Stomach (tissue), 9 donors: ENCODE results near the gene CCSER1. TPM values are rescaled to one million over a fixed set of nuclear protein-coding genes. Genes with fewer than 3 reads are reported as not detected.

Experiments used
- DNase-seq, 2 donors: peaks; one replicate each; pipeline versions ENCODE4 v3.0.0 to v3.0.0-alpha.2; 2013 to 2019
- H3K27ac ChIP-seq, 5 donors: fragments of 200-600 bp in 4 of 5; sonication (generic) in 4 of 5; one replicate each; pipeline ENCODE4 v1.5.1; 2013 to 2019; ENCODE audit warnings: mild to moderate bottlenecking in 1 of 5, moderate library complexity in 1 of 5
- H3K27me3 ChIP-seq, 3 donors: fragments of 200-600 bp; sonication (generic); one replicate each; pipeline ENCODE4 v1.5.1; 2017 to 2019; ENCODE audit warnings: mixed run types in 1 of 3
- H3K36me3 ChIP-seq, 4 donors: fragments of 200-600 bp; sonication (generic); 1 replicate in 3 of 4; 2 replicates in 1 of 4; pipeline ENCODE4 v1.5.1; 2016 to 2019
- H3K4me1 ChIP-seq, 4 donors: fragments of 200-600 bp; sonication (generic); one replicate each; pipeline ENCODE4 v1.5.1; 2016 to 2019
- H3K4me3 ChIP-seq, 4 donors: fragments of 200-600 bp; sonication (generic) in 3 of 4; one replicate each; pipeline ENCODE4 v1.5.1; 2016 to 2019; ENCODE audit warnings: mild to moderate bottlenecking in 1 of 4
- H3K9me3 ChIP-seq, 4 donors: fragments of 200-600 bp; sonication (generic); one replicate each; pipeline ENCODE4 v1.5.1; 2016 to 2019
- EP300 ChIP-seq: sonication (generic); formaldehyde crosslinking; IDR thresholded peaks from one replicate; pipeline ENCODE4 v1.6.1; 2017; ENCODE audit warnings: antibody characterized with exemption
- POLR2A ChIP-seq, 4 donors: fragments of 450-650 bp; IDR thresholded peaks; one replicate each; pipeline ENCODE4 v1.6.1; 2016; ENCODE audit warnings: antibody characterized with exemption in 4 of 4, control low read depth in 2 of 4, mild to moderate bottlenecking in 1 of 4, moderate library complexity in 1 of 4
- POLR2AphosphoS5 ChIP-seq, 3 donors: sonication (generic); formaldehyde crosslinking; IDR thresholded peaks; one replicate each; pipeline ENCODE4 v1.6.1; 2016; ENCODE audit warnings: antibody characterized with exemption in 3 of 3
- WGBS, 5 donors: extraction: QIAGEN DNeasy Blood & Tissue Kit in 3 of 5; methylation state at CpG; one replicate each; pipeline versions ENCODE4 v1.1.5 to v1.1.7; 2013 to 2018; 5-methylcytosine and 5-hydroxymethylcytosine counted together
- intact Hi-C: fragments of 100-400 bp; cut with DNase I; formaldehyde crosslinking; loops from one replicate; pipeline ENCODE4 v1.15.1; 2023; ENCODE audit warnings: low total_unique reads
- polyA plus RNA-seq, 3 donors: library from polyadenylated mRNA; stranded (reverse); fragments of 200-250 nt; gene quantifications; one replicate each; pipeline ENCODE4 v1.2.3, GENCODE V29; 2013
- total RNA-seq, 5 donors: library from RNA; depleted of rRNA; stranded (reverse); fragments of >200 nt; gene quantifications; one replicate each; pipeline versions ENCODE4 v1.1.0 to v1.2.3, GENCODE V29; 2014 to 2016
- TF ChIP-seq, protein P1 (sequence below), 7 experiments: fragments of 450-650 bp in 4 of 7; fragments of 200-600 bp in 3 of 7; sonication (generic) in 3 of 7; IDR thresholded peaks; one replicate each; pipeline ENCODE4 v1.5.1; 2016 to 2019; ENCODE audit warnings: antibody characterized with exemption in 7 of 7, control low read depth in 2 of 7, mild to moderate bottlenecking in 1 of 7
- donor health status: healthy with polysubstance abuse.
- donor health status: Bipolar disorder and iron deficiency.
- donor health status: healthy.

Gene CCSER1
- total and polyA plus RNA-seq, 8 donors = 0.33 to 149 (median 15.2) TPM

GRCh38 chr4:91567594-91567993 is 1440.4 kb downstream of the CCSER1 start:
- no peak for DNase-seq
- H3K36me3 ChIP-seq = no peaks in the 10 kb centered on the region
- no peak overlapping the region for H3K4me3 ChIP-seq
- 14 to 58% (median 48%) methylated on average over 1 of the region's 1 CpG for WGBS, 5 donors
- intact Hi-C loops = no loop called here
- no peak overlapping the region for H3K27ac ChIP-seq
- H3K9me3 ChIP-seq = peaks cover 0 to 34% (median 12%) of the 10 kb centered on the region in 4 donors
- H3K4me1 ChIP-seq = no peaks in the 10 kb centered on the region
- no peaks in the 10 kb centered on the region for H3K27me3 ChIP-seq
- TF ChIP-seq EP300 = no peak
- TF ChIP-seq, protein P1, sequence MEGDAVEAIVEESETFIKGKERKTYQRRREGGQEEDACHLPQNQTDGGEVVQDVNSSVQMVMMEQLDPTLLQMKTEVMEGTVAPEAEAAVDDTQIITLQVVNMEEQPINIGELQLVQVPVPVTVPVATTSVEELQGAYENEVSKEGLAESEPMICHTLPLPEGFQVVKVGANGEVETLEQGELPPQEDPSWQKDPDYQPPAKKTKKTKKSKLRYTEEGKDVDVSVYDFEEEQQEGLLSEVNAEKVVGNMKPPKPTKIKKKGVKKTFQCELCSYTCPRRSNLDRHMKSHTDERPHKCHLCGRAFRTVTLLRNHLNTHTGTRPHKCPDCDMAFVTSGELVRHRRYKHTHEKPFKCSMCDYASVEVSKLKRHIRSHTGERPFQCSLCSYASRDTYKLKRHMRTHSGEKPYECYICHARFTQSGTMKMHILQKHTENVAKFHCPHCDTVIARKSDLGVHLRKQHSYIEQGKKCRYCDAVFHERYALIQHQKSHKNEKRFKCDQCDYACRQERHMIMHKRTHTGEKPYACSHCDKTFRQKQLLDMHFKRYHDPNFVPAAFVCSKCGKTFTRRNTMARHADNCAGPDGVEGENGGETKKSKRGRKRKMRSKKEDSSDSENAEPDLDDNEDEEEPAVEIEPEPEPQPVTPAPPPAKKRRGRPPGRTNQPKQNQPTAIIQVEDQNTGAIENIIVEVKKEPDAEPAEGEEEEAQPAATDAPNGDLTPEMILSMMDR (IDR thresholded peaks at IDR 0.05) = no peak
- no peak for TF ChIP-seq POLR2AphosphoS5 (IDR thresholded peaks at IDR 0.05)
- no peak for TF ChIP-seq POLR2A (IDR thresholded peaks at IDR 0.05)

DNA sequence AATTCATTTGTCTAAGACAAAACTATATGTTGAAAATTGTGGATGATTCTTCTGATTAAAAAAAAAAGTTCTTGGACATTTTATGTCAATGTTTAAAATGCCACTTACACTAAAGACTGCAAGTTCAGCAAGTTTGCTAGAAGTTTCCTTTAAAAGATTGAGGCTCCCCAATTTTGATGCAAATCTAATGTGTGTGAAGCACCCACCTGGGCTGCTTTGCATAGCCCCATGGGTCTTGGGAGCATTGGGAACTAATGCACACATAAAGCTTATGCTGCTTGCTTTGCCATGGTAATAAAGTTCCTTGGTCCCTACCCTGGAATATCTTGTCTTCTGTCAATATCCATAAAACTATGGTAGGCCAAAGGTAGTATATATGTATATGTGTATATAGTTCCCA is 1450.7 kb downstream of the CCSER1 start:
- intact Hi-C loops = no loop called here
- TF ChIP-seq POLR2A (IDR thresholded peaks at IDR 0.05) = no peak
- TF ChIP-seq POLR2AphosphoS5 (IDR thresholded peaks at IDR 0.05) = no peak
- no peak for TF ChIP-seq EP300
- TF ChIP-seq, protein P1 (IDR thresholded peaks at IDR 0.05) = no peak
- DNase-seq = no peak
- Histone ChIP-seq H3K4me1 (no peaks in the 10 kb centered on the region), H3K9me3 (no peaks in the 10 kb centered on the region), H3K27me3 (no peaks in the 10 kb centered on the region), H3K36me3 (no peaks in the 10 kb centered on the region), H3K27ac (no peak overlapping the region), H3K4me3 (no peak overlapping the region)

GRCh38 chr4:91590260-91590659 is 1463.1 kb downstream of the CCSER1 start:
- TF ChIP-seq, protein P1 (IDR thresholded peaks at IDR 0.05) = no peak
- no peak for TF ChIP-seq POLR2AphosphoS5 (IDR thresholded peaks at IDR 0.05)
- TF ChIP-seq EP300 = no peak
- TF ChIP-seq POLR2A (IDR thresholded peaks at IDR 0.05) = no peak
- Histone ChIP-seq H3K4me1 (no peaks in the 10 kb centered on the region), H3K27ac (no peak overlapping the region), H3K4me3 (no peak overlapping the region), H3K27me3 (no peaks in the 10 kb centered on the region), H3K9me3 (no peaks in the 10 kb centered on the region), H3K36me3 (no peaks in the 10 kb centered on the region)
- intact Hi-C loops = no loop called here
- 16 to 33% (median 23%) methylated on average over 3 of the region's 3 CpGs for WGBS, 5 donors
- no peak for DNase-seq

- 70 to 91% (median 82%) methylated on average over 4 of the region's 4 CpGs for WGBS, 5 donors
- DNase-seq = no peak
- Histone ChIP-seq H3K36me3 (no peaks in the 10 kb centered on the region), H3K27ac (no peak overlapping the region), H3K4me3 (no peak overlapping the region), H3K4me1 (no peaks in the 10 kb centered on the region), H3K27me3 (no peaks in the 10 kb centered on the region), H3K9me3 (no peaks in the 10 kb centered on the region)
- no peak for TF ChIP-seq POLR2AphosphoS5 (IDR thresholded peaks at IDR 0.05)
- no peak for TF ChIP-seq EP300
- no peak for TF ChIP-seq POLR2A (IDR thresholded peaks at IDR 0.05)
- TF ChIP-seq, protein P1 (IDR thresholded peaks at IDR 0.05) = no peak
- intact Hi-C loops = no loop called here
These were observed 1464.9 kb downstream of the CCSER1 start for GRCh38 chr4:91592125-91592524.
